Liver (tissue), 9 donors: ENCODE data around the gene POLR2B. TPM values are rescaled to one million over a fixed set of nuclear protein-coding genes. Genes with fewer than 3 reads are reported as not detected.

Source experiments
- DNase-seq: peaks from one replicate; pipeline ENCODE4 v3.0.0-alpha.2; 2017; ENCODE audit warnings: low spot score
- H3K27ac ChIP-seq, 2 donors: one replicate each; pipeline ENCODE4 v1.7.0; 2013; ENCODE audit warnings: inconsistent platforms in 2 of 2, low read length in 2 of 2, control low read depth in 1 of 2, low read depth in 1 of 2, mild to moderate bottlenecking in 1 of 2
- H3K27me3 ChIP-seq, 4 donors: one replicate each; pipeline versions ENCODE4 v1.6.1 to v1.7.0; 2013; ENCODE audit warnings: low read length in 3 of 4, inconsistent platforms in 1 of 4, mild to moderate bottlenecking in 1 of 4, moderate library complexity in 1 of 4; ENCODE audit not compliant: control insufficient read depth in 4 of 4, insufficient read depth in 4 of 4
- H3K36me3 ChIP-seq, 4 donors: one replicate each; pipeline versions ENCODE4 v1.6.1 to v1.7.0; 2013; ENCODE audit warnings: low read length in 3 of 4, mild to moderate bottlenecking in 3 of 4, low read depth in 1 of 4, moderate library complexity in 1 of 4; ENCODE audit not compliant: control insufficient read depth in 4 of 4, insufficient read depth in 3 of 4
- H3K4me1 ChIP-seq, 4 donors: one replicate each; pipeline versions ENCODE4 v1.6.1 to v1.7.0; 2013; ENCODE audit warnings: low read length in 3 of 4, mild to moderate bottlenecking in 3 of 4, moderate library complexity in 1 of 4; ENCODE audit not compliant: control insufficient read depth in 4 of 4, insufficient read depth in 4 of 4
- H3K4me3 ChIP-seq, 3 donors: one replicate each; pipeline versions ENCODE4 v1.6.1 to v1.7.0; 2013; ENCODE audit warnings: low read length in 3 of 3, control low read depth in 1 of 3, low read depth in 1 of 3, mild to moderate bottlenecking in 1 of 3
- H3K9ac ChIP-seq, 2 donors: one replicate each; pipeline ENCODE4 v1.7.0; 2013; ENCODE audit warnings: low read length in 2 of 2, mild to moderate bottlenecking in 2 of 2, moderate library complexity in 2 of 2, control low read depth in 1 of 2, low read depth in 1 of 2
- H3K9me3 ChIP-seq, 4 donors: one replicate each; pipeline versions ENCODE4 v1.6.1 to v1.7.0; 2013; ENCODE audit warnings: low read length in 3 of 4; ENCODE audit not compliant: control insufficient read depth in 4 of 4
- EGR1 ChIP-seq, 2 donors: IDR thresholded peaks; 2 replicates each; pipeline ENCODE4 v1.6.1; 2016 to 2018; ENCODE audit warnings: antibody characterized with exemption in 2 of 2, low read depth in 2 of 2
- FOXA1 ChIP-seq: IDR thresholded peaks from 2 replicates; pipeline ENCODE4 v1.6.1; 2016; ENCODE audit warnings: antibody characterized with exemption
- HNF4A ChIP-seq, 2 donors: conservative IDR thresholded peaks; 2 replicates each; pipeline ENCODE4 v1.6.1; 2016; ENCODE audit warnings: antibody characterized with exemption in 2 of 2, mild to moderate bottlenecking in 2 of 2
- HNF4G ChIP-seq: IDR thresholded peaks from 2 replicates; pipeline ENCODE4 v1.6.1; 2016; ENCODE audit warnings: antibody characterized with exemption
- RXRA ChIP-seq, 2 donors: IDR thresholded peaks; 2 replicates each; pipeline ENCODE4 v1.6.1; 2017 to 2018; ENCODE audit warnings: antibody characterized with exemption in 2 of 2, mild to moderate bottlenecking in 1 of 2
- SP1 ChIP-seq: IDR thresholded peaks from 2 replicates; pipeline ENCODE4 v1.6.1; 2018; ENCODE audit warnings: antibody characterized with exemption, mild to moderate bottlenecking
- TAF1 ChIP-seq: conservative IDR thresholded peaks from 2 replicates; pipeline ENCODE4 v1.6.1; 2016; ENCODE audit warnings: antibody characterized with exemption, mild to moderate bottlenecking
- YY1 ChIP-seq: IDR thresholded peaks from 2 replicates; pipeline ENCODE4 v1.6.1; 2016; ENCODE audit warnings: antibody characterized with exemption, mild to moderate bottlenecking
- WGBS: extraction: QIAGEN DNeasy Blood & Tissue Kit; methylation state at CpG from one replicate; pipeline ENCODE4 v1.1.7; 2013; 5-methylcytosine and 5-hydroxymethylcytosine counted together
- polyA plus RNA-seq, 2 donors: library from polyadenylated mRNA; stranded (reverse) in 1 of 2; unstranded in 1 of 2; fragments of 200-250 nt in 1 of 2; fragments of >200 nt in 1 of 2; fragmentation: Nextera tagmentation in 1 of 2; extraction: Ambion mirVana in 1 of 2; gene quantifications; one replicate each; pipeline versions ENCODE4 v1.2.1 to v1.2.3, GENCODE V29; 2013 to 2015
- total RNA-seq, 2 donors: library from RNA; depleted of rRNA; stranded (reverse); fragments of >200 nt; gene quantifications; one replicate each; pipeline ENCODE4 v1.2.3, GENCODE V29; 2014
- TF ChIP-seq, protein P1 (sequence below): IDR thresholded peaks from 2 replicates; pipeline ENCODE4 v1.6.1; 2016; ENCODE audit warnings: antibody characterized with exemption
- TF ChIP-seq, protein P2 (sequence below): fragments of 150-350 bp; IDR thresholded peaks from 2 replicates; pipeline ENCODE4 v1.5.1; 2017; ENCODE audit warnings: improper control_type of control experiment, low read depth, low read length; ENCODE audit not compliant: missing input control
- donor health status: healthy.
- donor health status: healthy.
- donor health status: healthy.
- donor health status: healthy.
- donor health status: healthy.

Gene POLR2B
- total and polyA plus RNA-seq, 4 donors = 16.6 to 64.4 (median 40.0) TPM

DNA sequence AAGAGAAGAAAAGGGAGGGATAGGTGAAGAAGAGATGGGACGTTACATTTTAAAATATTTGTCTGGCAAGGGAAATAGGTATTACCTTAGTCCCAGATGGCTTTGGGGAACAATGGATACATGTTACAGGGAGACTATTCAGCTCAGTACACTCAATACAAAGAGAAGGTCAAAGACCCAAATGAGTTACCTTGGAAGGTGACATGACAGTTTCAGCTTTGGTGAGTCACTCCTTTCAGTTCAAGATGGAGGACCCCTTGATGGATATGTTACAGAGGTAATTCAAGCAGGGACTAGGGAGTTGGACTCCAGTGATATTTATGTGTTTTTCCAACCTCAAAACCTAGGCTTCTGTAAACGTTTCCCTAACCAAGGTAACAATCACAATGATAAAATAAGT is 6.3 kb upstream of the POLR2B start:
- H3K9me3 ChIP-seq = peaks cover 0 to 11% (median 7%) of the 10 kb centered on the region in 4 donors
- peaks cover 0 to 19% (median 13%) of the 10 kb centered on the region in 4 donors for H3K4me1 ChIP-seq
- no peak overlapping the region for H3K27ac ChIP-seq
- H3K36me3 ChIP-seq = peaks cover 10 to 40% (median 39%) of the 10 kb centered on the region in 4 donors
- H3K27me3 ChIP-seq = no peaks in the 10 kb centered on the region
- H3K9ac ChIP-seq = no peak overlapping the region
- DNase-seq = no peak
- H3K4me3 ChIP-seq = no peak overlapping the region
- TF ChIP-seq RXRA (IDR thresholded peaks at IDR 0.05) = no peak
- no peak for TF ChIP-seq FOXA1
- no peak for TF ChIP-seq SP1
- WGBS = 97% methylated on average over 2 of the region's 2 CpGs

DNA sequence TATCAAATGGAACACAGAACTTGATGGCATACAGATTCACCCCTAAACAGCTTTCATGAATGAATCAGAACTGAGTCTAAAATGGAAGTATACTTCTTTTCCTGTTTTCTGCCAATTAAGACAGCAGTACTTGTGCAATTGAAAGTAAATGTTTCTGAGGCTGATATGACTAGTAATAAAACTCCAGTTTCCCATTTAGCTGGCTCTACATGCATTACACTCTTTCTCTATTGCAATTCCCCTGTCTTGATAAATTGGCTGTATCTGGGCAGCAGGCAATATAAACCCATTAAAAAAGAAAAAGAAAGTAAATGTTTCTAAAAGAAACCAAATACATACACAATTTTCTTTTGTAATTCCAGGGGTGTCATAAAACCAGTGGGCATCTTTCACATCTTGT is 5.9 kb upstream of the POLR2B start:
- peaks cover 10 to 37% (median 36%) of the 10 kb centered on the region in 4 donors for H3K36me3 ChIP-seq
- TF ChIP-seq, protein P1, sequence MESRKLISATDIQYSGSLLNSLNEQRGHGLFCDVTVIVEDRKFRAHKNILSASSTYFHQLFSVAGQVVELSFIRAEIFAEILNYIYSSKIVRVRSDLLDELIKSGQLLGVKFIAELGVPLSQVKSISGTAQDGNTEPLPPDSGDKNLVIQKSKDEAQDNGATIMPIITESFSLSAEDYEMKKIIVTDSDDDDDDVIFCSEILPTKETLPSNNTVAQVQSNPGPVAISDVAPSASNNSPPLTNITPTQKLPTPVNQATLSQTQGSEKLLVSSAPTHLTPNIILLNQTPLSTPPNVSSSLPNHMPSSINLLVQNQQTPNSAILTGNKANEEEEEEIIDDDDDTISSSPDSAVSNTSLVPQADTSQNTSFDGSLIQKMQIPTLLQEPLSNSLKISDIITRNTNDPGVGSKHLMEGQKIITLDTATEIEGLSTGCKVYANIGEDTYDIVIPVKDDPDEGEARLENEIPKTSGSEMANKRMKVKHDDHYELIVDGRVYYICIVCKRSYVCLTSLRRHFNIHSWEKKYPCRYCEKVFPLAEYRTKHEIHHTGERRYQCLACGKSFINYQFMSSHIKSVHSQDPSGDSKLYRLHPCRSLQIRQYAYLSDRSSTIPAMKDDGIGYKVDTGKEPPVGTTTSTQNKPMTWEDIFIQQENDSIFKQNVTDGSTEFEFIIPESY = no peak
- TF ChIP-seq FOXA1 = no peak
- no peak for TF ChIP-seq RXRA (IDR thresholded peaks at IDR 0.05)
- TF ChIP-seq YY1 = no peak
- no peak for TF ChIP-seq TAF1
- TF ChIP-seq EGR1 (IDR thresholded peaks at IDR 0.05; ENCODE audit: low read depth in 2 of 2) = no peak
- no peak for TF ChIP-seq HNF4A (conservative IDR thresholded peaks at IDR 0.05)

DNA sequence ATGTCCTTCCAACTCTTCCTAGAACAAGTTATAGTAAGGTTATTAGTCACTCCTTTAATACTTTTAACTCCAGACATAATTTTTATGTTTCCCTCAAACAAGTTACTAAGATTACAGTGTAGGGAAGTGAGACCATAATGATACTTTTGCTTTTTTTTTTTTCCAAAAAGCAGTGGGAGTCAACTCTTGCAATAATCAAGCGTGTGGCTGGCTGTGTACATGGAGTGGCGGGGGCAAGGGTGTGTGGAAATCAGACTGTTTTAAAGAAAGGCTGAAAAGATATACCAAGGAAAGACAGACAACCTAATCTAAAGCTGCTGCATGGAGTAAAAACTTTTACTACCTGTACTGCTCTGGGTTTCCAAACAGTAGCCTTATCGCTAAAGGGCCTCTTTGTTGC is 5.4 kb upstream of the POLR2B start:
- H3K9me3 ChIP-seq = peaks cover 0 to 11% (median 7%) of the 10 kb centered on the region in 4 donors

More for the DNA sequence above, 5.9 kb upstream of the POLR2B start:
- Histone ChIP-seq H3K9ac (no peak overlapping the region), H3K27ac (no peak overlapping the region), H3K4me3 (no peak overlapping the region), H3K9me3 (peaks cover 0 to 11% (median 7%) of the 10 kb centered on the region in 4 donors), H3K27me3 (no peaks in the 10 kb centered on the region), H3K4me1 (peaks cover 0 to 19% (median 13%) of the 10 kb centered on the region in 4 donors)
- DNase-seq = no peak

DNA sequence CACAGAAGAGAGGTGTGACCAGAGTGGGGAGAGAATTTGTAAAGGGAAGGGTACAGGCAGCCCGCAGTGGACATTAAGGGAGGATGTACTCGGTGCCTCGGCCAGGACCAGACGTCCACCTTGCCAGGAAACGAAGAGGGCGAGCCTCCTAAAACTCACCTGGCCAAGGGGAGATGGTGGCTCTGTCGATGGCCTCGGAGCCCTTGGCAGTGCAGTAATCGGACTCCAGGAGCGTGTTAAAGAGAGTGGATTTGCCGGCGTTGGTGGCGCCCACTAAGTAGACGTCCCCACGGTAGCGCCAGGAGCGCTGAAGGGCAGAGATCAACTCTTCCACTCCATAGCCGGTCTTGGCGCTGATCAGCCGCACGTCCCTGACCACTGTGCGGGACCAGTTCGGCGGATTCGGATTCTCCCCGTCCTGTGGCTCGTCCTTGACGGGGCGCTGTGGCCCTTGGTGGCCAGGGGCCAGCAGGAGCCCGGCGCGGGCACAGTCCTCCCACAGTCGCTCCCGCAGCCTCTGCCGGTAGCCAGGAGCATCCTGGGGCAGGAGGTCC is 2.3 kb upstream of the POLR2B start:
- WGBS = 2% methylated on average over 35 of the region's 35 CpGs
- no peak for DNase-seq
- Histone ChIP-seq H3K4me1 (peaks cover 5 to 34% (median 21%) of the 10 kb centered on the region in 4 donors), H3K27me3 (no peaks in the 10 kb centered on the region), H3K4me3 (peak overlapping the region; percentile 93 to 100 (median 97)), H3K9me3 (peaks cover 0 to 11% (median 7%) of the 10 kb centered on the region in 4 donors), H3K27ac (peak overlapping the region in 1 of 2 donors; percentile 93), H3K9ac (peak overlapping the region in 1 of 2 donors; percentile 92), H3K36me3 (peaks cover 8 to 24% (median 22%) of the 10 kb centered on the region in 4 donors)
- TF ChIP-seq, protein P2, sequence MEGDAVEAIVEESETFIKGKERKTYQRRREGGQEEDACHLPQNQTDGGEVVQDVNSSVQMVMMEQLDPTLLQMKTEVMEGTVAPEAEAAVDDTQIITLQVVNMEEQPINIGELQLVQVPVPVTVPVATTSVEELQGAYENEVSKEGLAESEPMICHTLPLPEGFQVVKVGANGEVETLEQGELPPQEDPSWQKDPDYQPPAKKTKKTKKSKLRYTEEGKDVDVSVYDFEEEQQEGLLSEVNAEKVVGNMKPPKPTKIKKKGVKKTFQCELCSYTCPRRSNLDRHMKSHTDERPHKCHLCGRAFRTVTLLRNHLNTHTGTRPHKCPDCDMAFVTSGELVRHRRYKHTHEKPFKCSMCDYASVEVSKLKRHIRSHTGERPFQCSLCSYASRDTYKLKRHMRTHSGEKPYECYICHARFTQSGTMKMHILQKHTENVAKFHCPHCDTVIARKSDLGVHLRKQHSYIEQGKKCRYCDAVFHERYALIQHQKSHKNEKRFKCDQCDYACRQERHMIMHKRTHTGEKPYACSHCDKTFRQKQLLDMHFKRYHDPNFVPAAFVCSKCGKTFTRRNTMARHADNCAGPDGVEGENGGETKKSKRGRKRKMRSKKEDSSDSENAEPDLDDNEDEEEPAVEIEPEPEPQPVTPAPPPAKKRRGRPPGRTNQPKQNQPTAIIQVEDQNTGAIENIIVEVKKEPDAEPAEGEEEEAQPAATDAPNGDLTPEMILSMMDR = no peak

More for the DNA sequence above, 5.4 kb upstream of the POLR2B start:
- Histone ChIP-seq H3K4me1 (peaks cover 0 to 19% (median 13%) of the 10 kb centered on the region in 4 donors), H3K36me3 (peaks cover 10 to 35% (median 33%) of the 10 kb centered on the region in 4 donors), H3K27ac (no peak overlapping the region), H3K4me3 (no peak overlapping the region), H3K27me3 (no peaks in the 10 kb centered on the region), H3K9ac (no peak overlapping the region)
- no peak for TF ChIP-seq YY1
- no peak for TF ChIP-seq HNF4G
- 98% methylated on average over 3 of the region's 3 CpGs for WGBS
- no peak for DNase-seq
